MCF 10A (cell line): ENCODE measurements around the gene SERPINA4. TPM values are rescaled to one million over a fixed set of nuclear protein-coding genes. Genes with fewer than 3 reads are reported as not detected.

Experiments used
- BruUV-seq: library from RNA; stranded (reverse); fragments of 400-500 nt; replicated peaks from 2 replicates; lab custom pipeline; 2021; lab: Mats Ljungman, UMichigan
- CTCF ChIA-PET: fragments of 300-600 bp; sonication (Branson Sonifier 250); formaldehyde crosslinking; extraction: SDS; loops from one replicate; lab custom pipeline; 2021; ENCODE audit warnings: antibody characterized with exemption, inconsistent platforms; lab: Yijun Ruan, JAX
- POLR2A ChIA-PET: fragments of 300-600, 350-650 bp; sonication (Branson Sonifier 250); formaldehyde crosslinking; extraction: SDS; loops from one replicate; lab custom pipeline; 2020; ENCODE audit warnings: antibody characterized with exemption, inconsistent platforms; lab: Yijun Ruan, JAX
- DNase-seq: peaks from one replicate; pipeline ENCODE4 v3.0.0-alpha.2; 2018; ENCODE audit not compliant: unreplicated experiment
- H3K27ac Mint-ChIP-seq: one replicate; pipeline ENCODE4 v1.8.0; 2022; ENCODE audit warnings: mild to moderate bottlenecking, low read depth, mixed read lengths; ENCODE audit not compliant: unreplicated experiment
- H3K27me3 Mint-ChIP-seq: one replicate; pipeline ENCODE4 v1.8.0; 2022; ENCODE audit warnings: mixed read lengths; ENCODE audit not compliant: insufficient read depth, unreplicated experiment
- H3K36me3 Mint-ChIP-seq: one replicate; pipeline ENCODE4 v1.8.0; 2022; ENCODE audit warnings: mild to moderate bottlenecking, moderate library complexity, mixed read lengths; ENCODE audit not compliant: insufficient read depth, unreplicated experiment
- H3K4me1 Mint-ChIP-seq: one replicate; pipeline ENCODE4 v1.8.0; 2022; ENCODE audit warnings: mixed read lengths; ENCODE audit not compliant: insufficient read depth, unreplicated experiment
- H3K4me3 Mint-ChIP-seq: one replicate; pipeline ENCODE4 v1.8.0; 2022; ENCODE audit warnings: mild to moderate bottlenecking, moderate library complexity, mixed read lengths; ENCODE audit not compliant: unreplicated experiment
- H3K9me3 Mint-ChIP-seq: one replicate; pipeline ENCODE4 v1.8.0; 2022; ENCODE audit warnings: mixed read lengths; ENCODE audit not compliant: unreplicated experiment
- CTCF ChIP-seq: fragments of 200-600 bp; IDR thresholded peaks from one replicate; pipeline ENCODE4 v1.8.0; 2022; ENCODE audit warnings: antibody characterized with exemption, mild to moderate bottlenecking; ENCODE audit not compliant: unreplicated experiment
- intact Hi-C: fragments of 100-400 bp; cut with micrococcal nuclease; formaldehyde crosslinking; loops from 2 replicates; pipeline ENCODE4 v1.14.1; 2022
- total RNA-seq: library from RNA; stranded (reverse); gene quantifications from 2 replicates; pipeline ENCODE4 v1.2.3, GENCODE V29; 2022

The SERPINA4 gene
- total RNA-seq, 1 experiment from 2014 or later: not detected

- intact Hi-C loops: no loop called here
- BruUV-seq: no TSS peak
- Mint-ChIP-seq H3K36me3 (no peaks in the 10 kb centered on the region), H3K27me3 (no peaks in the 10 kb centered on the region), H3K4me1 (no peaks in the 10 kb centered on the region), H3K9me3 (no peaks in the 10 kb centered on the region), H3K4me3 (no peak overlapping the region), H3K27ac (no peak overlapping the region)
- no peak for TF ChIP-seq CTCF
- ChIA-PET CTCF (interaction anchor here (0.6 to 4.1 kb wide), 47 partner anchors 9 to 513 kb away, joined by 3 to 37 read pairs (median 4); partner anchors contain the start of gene SERPINA4), POLR2A (interaction anchor here (1.5 kb wide), 1 partner anchor 51 kb away, joined by 3 read pairs; no protein-coding TSS in a partner anchor)
- DNase-seq: no peak
Measured at GRCh38 chr14:94548131-94548998, 12.9 kb upstream of the SERPINA4 start.

- peak; percentile 65 for DNase-seq
- Mint-ChIP-seq H3K4me3 (no peak overlapping the region), H3K4me1 (no peaks in the 10 kb centered on the region), H3K36me3 (no peaks in the 10 kb centered on the region), H3K27ac (no peak overlapping the region), H3K27me3 (no peaks in the 10 kb centered on the region), H3K9me3 (peaks cover 2% of the 10 kb centered on the region)
- TF ChIP-seq CTCF: peak; percentile 93
- intact Hi-C loops: loop anchor here (1.0 kb wide), 1 partner anchor 132 kb away; no protein-coding TSS in a partner anchor
- POLR2A ChIA-PET: interaction anchor here (1.5 kb wide), 1 partner anchor 50 kb away, joined by 3 read pairs; no protein-coding TSS in a partner anchor
- CTCF ChIA-PET: interaction anchor here (0.6 to 4.1 kb wide), 52 partner anchors 9 to 514 kb away, joined by 3 to 37 read pairs (median 4); partner anchors contain the start of gene SERPINA4
- BruUV-seq: no TSS peak
Measured at GRCh38 chr14:94548999-94549985, 11.9 kb upstream of the SERPINA4 start.

- no peak for DNase-seq
- Mint-ChIP-seq H3K4me3 (no peak overlapping the region), H3K4me1 (no peaks in the 10 kb centered on the region), H3K27ac (no peak overlapping the region), H3K36me3 (no peaks in the 10 kb centered on the region), H3K9me3 (peaks cover 9% of the 10 kb centered on the region), H3K27me3 (no peaks in the 10 kb centered on the region)
- BruUV-seq: no TSS peak
- CTCF ChIA-PET: interaction anchor here (0.5 to 4.1 kb wide), 16 partner anchors 9 to 499 kb away, joined by 3 to 37 read pairs (median 6); partner anchors contain the start of gene SERPINA4
- intact Hi-C loops: no loop called here
- POLR2A ChIA-PET: interaction anchor here (0.7 kb wide), 1 partner anchor 158 kb away, joined by 3 read pairs; no protein-coding TSS in a partner anchor
- no peak for TF ChIP-seq CTCF
Measured at GRCh38 chr14:94550041-94550440, 11.2 kb upstream of the SERPINA4 start.
